Stimulated activated naive CD8-positive, alpha-beta T cell treated with anti-CD3 and anti-CD28 coated beads, Interleukin-15, Interleukin-2, amounts not matched to agents 100 U/mL and 50 U/mL, for 24 hours (primary cell): ENCODE results near the gene BATF3.
"Not testable (repeated sequence)": the region's sequence is repeated elsewhere in the genome, so short reads cannot be mapped to it uniquely, and the experiment has no call there.

Source experiments
- ATAC-seq: fragments of 150-1000 bp; cut with Tn5 transposase; one replicate; pipeline ENCODE4 v1.10.0; 2021
- DNase-seq: peaks from one replicate; pipeline ENCODE4 v3.0.0; 2021

The BATF3 gene, protein sequence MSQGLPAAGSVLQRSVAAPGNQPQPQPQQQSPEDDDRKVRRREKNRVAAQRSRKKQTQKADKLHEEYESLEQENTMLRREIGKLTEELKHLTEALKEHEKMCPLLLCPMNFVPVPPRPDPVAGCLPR

DNA sequence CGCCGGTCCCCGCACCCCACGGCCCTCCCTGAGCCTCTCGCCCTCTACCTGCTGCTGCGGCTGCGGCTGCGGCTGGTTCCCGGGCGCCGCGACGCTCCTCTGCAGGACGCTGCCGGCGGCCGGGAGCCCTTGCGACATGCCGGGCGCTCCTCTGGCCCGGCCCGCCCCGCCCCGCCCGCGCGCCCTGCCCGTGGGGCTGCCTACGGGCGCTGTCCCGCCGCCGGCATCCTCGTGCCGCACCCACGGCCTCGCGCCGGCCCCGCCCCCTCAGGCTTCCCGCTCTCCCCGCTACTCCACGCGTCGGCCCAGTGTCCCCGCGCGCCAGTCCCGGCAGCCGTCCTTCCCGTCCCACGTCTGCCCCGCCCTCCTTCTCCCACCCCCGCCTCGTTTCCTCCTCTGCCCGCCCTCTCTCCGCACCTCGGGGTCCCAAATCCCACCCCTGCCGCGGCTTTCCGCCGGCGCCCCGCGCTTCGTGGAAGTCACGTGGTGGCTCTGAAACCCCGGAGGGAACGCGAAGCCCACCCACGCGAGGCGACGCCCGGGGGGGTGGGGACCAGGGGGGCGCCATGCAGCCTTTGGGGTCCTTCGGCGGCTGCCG is at the start of gene BATF3:
Gene BATF3, minus strand, starts transcription at position 216 of the 598 bp plus-strand sequence. Its CDS starts 78 bp downstream, at position 138.
- DNase-seq (peak; percentile 78), ATAC-seq (peak; percentile 21)

DNA sequence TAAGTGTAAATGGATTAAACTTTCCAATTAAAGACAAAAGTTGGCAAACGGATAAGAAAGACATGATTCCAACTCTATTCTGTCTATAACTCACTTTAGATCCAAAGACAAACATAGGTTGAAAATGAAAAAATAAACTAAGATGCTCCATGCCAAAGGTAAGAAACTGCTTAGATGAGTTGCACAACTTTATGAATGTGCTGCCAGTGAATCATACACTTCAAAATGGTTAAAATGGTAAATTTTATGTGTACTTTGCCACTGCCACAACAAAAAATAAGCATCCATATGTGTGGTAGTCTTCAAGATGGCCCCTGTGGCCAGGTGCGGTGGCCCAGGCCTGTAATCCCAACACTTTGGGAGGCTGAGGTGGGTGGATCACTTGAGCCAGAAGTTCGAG is 46.9 kb upstream of the BATF3 start:
- no peak for DNase-seq
- no peak for ATAC-seq

DNA sequence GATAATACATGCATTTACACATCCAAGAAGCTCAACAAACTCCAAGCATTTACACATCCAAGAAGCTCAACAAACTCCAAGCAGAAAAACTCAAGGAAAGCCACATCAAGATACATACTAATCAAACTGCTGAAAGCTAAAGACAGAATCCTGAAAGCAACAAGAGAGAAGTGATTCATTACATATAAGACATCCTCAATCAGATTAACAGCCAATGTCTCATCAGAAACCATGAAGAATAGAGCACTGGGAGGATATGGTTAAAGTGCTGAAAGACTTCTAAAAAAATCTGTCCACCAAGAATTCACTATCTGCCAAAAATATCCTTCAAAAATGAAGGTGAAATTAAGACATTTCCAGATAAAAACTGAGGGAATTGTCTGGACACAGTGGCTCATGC is 45.7 kb upstream of the BATF3 start:
- DNase-seq, result no peak
- ATAC-seq, result no peak

DNA sequence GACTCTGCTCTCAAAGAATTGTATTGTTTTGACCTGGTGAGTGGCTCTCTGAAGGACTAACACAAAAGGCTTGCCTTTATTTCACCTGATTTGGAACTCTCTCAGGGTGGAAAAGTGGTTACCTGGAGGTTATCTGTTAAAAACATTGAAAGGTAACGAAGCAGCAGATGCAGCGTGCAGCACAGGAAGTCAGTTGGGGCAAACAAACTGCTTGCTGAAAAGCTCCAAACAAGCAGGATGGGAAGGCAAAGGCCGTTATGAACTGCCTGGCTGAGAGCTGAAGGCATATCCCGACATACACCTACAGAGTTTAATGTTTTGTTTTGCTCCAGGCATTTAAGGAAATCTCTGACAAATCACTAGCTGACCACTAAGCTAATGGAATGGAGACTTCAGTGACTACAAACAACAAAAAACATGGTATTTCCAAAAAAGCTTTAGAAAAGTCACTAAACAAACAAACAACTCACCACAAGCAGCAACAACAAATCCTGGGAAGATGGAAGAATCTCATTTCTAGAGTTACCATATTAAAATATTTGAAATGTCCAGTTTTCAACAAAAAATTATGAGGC is 44.3 kb upstream of the BATF3 start:
- DNase-seq (no peak), ATAC-seq (no peak)

DNA sequence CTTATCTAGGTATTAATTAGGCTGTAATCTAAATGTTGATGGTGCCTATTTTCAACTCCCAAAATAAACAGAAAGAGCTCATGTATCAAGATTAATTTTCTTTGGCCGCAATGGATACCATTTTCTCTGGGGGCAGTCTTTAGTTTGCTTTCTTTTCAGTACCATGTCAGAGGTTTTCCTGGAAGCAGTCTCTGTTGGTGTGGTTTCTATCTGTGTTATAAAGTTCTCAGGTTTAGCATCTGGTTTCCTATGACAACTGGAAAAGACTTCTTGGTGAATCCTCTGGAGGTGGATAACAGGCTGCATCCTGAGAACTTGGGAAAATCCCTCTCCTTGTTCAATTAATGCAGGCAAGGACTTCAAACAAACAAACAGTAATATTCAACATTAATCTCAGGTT is 38.7 kb upstream of the BATF3 start:
- no peak for DNase-seq
- ATAC-seq, result peak; percentile 36

DNA sequence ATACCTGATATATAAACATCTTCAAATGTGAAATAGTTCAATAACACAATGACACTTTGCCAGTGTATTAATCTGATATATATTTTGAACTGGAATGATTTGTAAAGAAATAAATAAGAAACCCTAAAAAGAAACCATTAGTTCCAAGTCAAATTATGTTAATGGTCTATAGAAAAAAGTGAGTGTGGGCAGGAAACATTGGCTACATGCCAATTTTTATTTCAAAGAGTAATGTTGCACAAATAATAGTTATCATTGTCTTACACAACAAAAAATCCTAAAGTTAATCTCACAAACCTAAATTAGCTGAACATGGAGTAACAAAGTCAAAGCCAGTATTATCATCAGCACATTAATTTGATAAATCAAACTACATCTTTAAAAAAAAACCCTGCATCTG is 37.9 kb upstream of the BATF3 start:
- ATAC-seq, result no peak
- no peak for DNase-seq

DNA sequence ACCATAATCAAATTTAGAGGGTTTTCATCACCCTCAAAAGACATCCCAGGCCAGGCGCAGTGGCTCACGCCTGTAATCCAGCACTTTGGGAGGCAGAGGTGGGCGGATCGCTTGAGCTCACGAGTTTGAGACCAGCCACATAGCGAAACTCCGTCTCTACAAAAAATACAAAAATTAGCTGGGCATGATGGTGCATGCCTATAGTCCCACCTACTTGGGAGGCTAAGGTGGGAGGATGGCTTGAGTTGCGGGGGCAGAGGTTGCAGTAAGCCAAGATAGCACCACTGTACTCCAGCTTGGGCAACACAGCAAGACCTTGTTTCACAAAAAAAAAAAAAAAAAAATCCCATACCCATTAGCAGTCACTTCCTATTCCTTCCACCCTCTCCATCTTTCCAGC is 33.5 kb upstream of the BATF3 start:
- DNase-seq, result no peak
- no peak for ATAC-seq

DNA sequence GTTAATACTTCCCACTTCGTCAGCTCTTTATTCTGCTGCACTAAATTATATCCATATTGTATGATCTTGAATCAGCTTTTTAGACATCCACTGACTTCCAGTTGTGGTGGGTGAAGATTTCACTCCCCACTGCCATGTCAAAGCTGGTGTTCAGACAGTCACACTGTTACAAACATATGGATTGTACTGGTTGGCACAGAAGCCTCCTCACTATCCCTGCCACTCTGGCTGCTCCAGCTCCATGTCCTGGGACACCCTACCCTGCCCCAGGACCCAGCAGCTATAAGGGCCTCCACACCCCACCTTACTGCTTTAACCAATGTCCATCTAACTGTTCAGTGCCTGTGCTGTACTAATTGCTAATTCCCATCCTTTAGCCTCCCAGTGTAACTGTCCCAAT is 32.0 kb upstream of the BATF3 start:
- no peak for ATAC-seq
- DNase-seq, result no peak

DNA sequence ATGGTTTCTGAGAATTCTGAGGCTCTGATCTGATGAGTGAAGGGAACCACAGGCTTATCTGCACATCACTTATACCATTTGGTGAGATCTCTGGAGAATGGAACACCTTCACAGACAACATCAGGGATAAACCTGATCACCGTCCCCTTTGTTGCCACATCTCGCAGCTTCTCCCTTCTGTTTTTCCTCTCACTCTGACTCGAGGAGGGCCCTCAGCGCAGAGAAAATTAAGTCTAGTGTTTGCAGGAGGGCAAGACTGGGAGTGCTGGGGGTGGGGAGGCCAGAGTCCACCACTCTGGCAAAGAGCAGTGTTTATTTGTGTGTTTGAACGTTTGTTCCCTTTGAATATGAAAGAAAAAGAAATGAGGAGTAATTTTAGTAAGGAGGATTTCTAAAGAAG is 29.0 kb upstream of the BATF3 start:
- ATAC-seq, result no peak
- no peak for DNase-seq

DNA sequence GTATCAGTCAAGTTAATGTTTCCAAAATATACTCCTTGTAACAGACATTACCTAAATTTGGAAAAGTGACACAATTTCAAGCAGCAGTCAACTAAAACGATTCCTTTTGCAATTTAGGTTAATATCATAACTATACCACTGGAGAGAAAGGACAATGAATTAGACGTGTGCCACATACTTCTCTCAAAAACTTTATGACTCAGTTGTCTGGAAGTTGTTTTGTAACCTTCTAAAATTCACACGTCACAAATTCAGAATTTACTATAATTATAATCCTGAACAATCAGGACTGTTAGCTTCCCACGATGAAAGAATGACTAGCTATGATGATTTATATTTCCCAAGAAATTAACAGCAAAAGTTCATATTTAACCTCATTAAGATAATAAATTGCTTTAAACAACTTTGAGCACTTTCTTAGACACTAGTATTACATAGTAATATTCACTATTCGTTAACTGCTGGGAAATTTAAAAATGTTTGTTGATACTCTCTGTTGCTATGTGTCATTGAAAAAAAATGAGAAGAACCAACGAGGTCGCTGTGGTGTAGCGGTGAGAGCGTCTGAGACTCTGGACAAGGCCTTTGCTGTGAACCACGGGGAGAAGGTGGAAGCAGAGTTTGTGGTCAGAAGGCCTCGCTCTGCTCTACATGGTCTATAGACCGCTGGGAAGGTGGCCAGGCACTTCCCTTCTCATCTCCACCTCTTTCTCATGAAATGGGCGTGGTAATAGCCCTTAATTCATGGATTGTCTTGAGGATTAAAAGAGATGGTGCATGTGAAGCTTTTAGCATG is 27.9 kb upstream of the BATF3 start:
- DNase-seq, result no peak
- ATAC-seq, result peak; percentile 55

DNA sequence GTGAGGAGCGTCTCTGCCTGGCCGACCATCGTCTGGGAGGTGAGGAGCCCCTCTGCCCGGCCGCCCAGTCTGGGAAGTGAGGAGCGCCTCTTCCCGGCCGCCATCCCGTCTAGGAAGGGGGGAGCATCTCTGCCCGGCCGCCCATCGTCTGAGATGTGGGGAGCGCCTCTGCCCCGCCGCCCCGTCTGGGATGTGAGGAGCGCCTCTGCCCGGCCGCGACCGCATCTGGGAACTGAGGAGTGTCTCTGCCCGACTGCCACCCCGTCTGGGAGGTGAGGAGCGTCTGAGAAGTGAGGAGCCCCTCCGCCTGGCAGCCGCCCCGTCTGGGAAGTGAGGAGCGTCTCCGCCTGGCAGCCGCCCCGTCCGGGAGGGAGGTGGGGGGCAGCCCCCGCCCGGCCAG is 25.0 kb upstream of the BATF3 start:
- DNase-seq, result not testable (repeated sequence)

DNA sequence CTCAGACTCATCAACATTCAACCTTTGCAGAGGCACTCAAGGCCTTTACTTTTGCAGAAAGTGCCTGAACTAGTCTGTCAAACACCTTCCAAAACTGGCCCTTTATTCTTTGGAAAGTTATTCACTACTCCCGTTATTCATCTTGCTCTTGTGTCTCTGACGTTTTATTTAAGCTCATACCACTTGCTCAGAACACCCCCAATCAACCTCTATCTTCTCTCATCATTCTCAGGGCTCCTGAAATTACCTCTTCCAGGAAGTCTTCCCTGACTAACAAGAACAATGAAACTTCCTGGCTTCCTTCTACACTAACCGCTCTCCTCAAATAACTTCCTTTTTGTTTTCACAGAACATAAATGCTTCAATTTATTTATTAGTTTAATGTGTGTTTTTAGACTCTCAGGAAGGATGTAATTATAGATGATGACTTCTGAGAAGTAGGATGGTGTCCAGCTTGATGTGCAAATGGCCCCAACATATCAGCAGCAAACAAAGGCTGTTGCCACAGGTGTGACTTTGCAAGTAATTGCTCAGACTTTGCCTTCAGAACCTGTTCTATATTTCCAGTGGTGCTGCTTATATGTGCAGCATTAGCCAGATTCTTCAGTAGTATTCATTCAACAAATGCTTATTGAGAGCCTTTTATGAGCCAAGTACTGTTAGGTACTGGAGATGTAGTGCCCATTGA is 22.8 kb upstream of the BATF3 start:
- no peak for DNase-seq
- peak; percentile 19 for ATAC-seq

More for the DNA sequence above, 25.0 kb upstream of the BATF3 start:
- ATAC-seq, result not testable (repeated sequence)

DNA sequence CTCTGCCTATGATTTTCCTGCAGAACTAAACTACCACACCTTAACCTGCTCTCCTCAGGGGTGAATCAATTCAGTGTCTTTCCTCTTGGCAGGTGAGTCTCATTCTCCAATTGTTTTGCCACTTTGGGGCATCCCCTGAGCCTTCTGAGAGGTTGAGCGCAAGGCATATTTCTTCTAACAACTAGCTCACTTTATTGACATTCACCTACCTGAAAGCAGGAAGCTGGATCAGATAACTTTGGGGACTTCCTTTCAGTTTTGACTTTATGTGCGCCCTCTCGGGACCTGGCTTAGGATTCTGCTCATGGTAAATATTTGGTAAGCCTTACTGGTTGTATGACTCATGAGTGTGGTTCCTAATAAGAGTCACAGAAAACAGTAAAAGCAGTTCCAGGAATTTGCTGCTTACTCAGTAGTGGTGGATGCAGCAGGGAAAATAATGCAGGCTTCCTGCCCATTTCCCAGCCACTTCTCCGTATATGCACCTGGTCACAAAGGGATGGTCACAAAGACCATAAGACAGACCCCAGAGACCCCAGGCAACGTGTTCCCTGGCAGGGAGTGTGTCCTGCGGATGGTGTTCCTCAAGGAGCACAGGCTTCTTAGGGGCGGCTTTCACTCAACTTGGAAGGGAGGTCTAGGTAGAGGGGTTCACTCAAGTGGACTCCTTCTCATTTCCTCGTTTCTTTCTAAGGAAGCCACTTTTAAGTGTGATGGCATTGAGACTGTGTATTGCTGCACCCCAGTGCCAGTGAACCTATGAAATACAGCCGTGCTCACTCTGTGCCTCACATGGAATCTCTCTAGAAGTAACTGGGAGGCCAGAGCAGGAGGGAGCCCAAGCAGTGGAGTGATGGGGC is 22.0 kb upstream of the BATF3 start:
- ATAC-seq, result peak; percentile 90

DNA sequence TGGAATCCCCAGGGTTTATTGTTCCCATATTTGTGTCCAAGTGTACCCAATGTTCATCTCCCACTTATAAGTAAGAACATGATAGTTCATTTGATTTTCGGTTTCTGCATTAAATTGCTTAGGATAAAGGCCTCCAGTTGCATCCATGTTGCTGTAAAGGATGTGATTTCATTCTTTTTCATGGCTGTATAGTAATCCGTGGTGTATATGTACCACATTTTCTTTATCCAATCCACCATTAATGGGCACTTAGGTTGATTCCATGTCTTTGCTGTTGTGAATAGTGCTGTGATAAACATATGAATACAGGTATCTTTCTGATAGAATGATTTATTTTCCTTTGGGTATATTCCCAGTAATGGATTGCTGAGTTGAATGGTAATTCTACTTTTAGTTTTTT is 20.0 kb upstream of the BATF3 start:
- DNase-seq (no peak), ATAC-seq (no peak)

More for the DNA sequence above, 22.0 kb upstream of the BATF3 start:
- peak; percentile 30 for DNase-seq

DNA sequence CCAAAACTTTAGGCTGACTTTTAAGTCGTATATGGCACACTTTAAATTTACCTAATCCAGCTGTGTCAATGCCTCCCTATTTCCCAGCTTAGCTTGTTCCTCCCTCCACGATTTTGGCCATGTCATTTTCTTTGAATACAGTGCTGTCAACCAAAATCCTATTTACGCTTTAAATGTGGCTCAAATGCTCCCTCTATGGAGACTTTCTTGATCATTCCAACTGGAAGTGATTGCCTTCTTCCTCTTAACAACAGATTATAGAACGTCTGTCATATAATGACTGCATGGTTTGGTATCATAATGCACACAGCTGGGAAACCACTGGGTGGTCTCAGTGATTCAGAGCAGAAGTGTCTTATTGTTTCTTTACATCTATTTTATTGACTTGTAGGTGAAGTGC is 18.9 kb upstream of the BATF3 start:
- DNase-seq (no peak), ATAC-seq (no peak)

DNA sequence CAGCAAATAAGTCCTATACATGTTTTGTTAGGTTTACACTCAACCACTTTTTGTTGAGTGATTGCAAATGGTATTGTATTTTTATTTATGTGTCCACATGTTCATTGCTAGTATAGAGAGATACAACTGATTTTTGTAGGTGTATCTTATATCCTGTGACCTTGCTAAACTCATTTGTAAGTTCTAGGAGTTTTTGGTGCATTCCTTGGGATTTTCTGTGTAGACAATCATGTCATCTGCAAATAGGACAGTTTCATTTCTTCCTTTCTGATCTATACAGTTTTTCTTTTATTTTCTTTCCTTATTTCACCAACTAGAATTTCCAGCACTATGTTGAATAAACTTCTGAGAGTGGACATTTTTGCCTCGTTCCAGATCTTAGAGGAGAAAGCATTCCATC is 16.5 kb upstream of the BATF3 start:
- no peak for ATAC-seq

DNA sequence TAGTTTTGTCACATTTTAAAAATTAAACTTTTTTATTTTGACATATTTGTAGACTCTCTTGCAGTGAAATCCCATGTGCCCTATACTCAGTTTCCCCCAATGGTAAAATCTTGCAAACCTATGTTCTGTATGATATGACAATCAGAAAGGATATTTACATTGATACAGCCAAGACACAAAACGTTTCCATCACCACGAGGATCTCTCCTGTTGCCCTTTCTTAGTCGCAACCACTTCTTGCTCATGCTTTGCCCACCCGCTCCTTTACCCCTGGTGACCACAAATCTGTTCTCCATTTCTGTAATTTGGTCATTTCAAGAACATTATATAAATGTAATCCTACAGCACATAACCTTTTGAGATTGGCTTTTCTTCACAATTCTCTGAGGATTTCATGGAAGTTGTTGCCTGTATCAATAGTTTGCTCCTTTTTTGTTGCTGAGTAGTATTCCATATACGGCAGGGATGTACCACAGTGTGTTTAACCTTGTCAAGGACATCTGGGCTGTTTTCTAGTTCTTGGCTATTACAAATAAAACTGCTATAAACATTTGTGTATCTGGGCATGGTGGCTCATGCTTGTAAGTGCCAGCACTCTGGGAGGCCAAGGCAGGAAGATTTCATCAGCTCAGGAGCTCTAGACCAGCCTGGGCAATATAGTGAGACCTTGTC is 14.0 kb upstream of the BATF3 start:
- ATAC-seq, result peak; percentile 44
- DNase-seq, result no peak

More for the DNA sequence above, 16.5 kb upstream of the BATF3 start:
- DNase-seq, result no peak

DNA sequence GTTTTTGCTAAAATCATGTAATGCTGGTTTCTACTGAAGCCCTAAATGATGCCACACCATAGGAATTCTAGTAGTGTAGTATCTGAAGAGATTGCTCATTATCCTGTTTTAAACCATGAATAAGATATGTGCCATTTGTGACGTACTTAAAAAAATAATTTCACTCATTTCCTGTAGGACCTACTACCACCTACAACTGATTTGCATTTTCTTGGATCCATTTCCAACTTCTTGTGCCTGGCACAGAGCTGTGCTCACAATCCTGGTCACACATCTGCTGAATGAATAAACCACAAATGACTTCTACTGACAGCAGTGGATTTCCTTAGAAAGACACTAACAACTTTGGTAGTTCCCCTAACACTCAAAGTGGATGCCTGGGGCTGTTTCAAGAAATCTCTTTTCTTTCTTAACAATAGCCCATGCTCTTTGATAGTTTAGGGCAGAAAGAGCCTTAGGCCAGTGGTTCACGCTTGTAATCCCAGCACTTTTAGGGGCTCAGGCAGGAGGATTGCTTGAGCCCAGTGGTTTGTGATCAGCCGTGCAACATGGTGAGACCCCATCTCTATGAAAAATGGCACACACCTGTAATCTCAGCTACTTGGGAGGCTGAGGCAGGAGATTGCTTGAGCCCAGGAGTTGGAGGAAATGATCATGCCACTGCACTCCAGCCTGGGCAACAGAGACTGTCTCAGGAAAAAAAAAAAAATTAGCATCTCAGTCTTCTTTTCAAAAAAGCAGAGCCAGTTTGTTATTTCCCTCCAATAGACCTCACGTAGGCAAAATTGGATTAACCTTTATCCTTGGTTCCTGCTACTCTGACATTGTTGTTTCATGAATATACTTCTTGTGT is 13.0 kb upstream of the BATF3 start:
- DNase-seq (no peak), ATAC-seq (peak; percentile 88)

DNA sequence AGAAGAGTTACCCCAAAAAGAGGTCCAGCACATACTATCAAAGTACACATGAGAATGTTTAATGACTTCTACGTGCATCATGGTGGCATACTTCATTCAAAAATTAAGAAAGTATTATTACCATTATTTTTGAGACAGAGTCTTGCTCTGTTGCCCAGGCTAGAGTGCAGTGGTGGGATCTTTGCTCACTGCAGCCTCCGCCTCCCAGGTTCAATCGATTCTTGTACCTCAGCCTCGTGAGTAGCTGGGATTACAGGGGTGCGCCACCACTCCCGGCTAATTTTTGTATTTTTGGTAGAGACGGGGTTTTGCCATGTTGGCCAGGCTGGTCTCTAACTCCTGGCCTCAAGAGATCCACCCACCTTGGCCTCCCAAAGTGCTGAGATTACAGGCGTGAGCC is 12.3 kb upstream of the BATF3 start:
- DNase-seq, ATAC-seq: not testable (repeated sequence)

DNA sequence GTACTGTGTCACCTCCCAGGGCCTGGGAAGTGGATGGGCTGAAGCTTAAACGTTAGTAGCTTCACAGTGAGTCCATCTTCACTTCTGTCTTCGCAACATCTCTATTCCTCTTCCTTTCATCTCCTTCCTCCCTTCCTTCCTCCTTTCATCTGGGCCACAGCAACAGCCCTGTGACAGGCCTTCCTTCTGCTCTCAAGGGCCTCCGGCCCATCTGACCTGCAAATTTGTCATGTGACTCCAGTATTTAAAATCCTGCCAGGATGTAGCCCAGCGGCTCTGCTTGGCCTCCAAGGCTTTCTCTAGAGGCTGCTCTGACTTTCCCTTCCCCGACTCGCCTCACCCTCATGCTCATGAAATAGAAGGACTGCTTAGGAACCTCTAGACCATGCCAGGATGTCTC is 10.9 kb upstream of the BATF3 start:
- ATAC-seq, result no peak
- DNase-seq, result no peak
